HG02623 (cell line): ENCODE data around the gene UBE2I.

ENCODE experiments used
- ATAC-seq: cut with Tn5 transposase; IDR thresholded peaks from one replicate; pipeline ENCODE4 v1.9.1; 2021; ENCODE audit warnings: moderate library complexity; ENCODE audit not compliant: unreplicated experiment

UBE2I gene

GRCh38 chr16:1312467-1312816 is 3.0 kb downstream of the UBE2I start:
- no peak for ATAC-seq

GRCh38 chr16:1312903-1313302 is 3.5 kb downstream of the UBE2I start:
- ATAC-seq: no peak

- ATAC-seq: no peak
Measured at GRCh38 chr16:1313721-1314369, 4.4 kb downstream of the UBE2I start.

GRCh38 chr16:1314399-1315068 is 5.1 kb downstream of the UBE2I start:
- ATAC-seq: no peak

GRCh38 chr16:1315081-1316032 is 5.9 kb downstream of the UBE2I start:
- no peak for ATAC-seq

- ATAC-seq: no peak
Measured at GRCh38 chr16:1316033-1316405, 6.6 kb downstream of the UBE2I start.

GRCh38 chr16:1317479-1318267 is 8.2 kb downstream of the UBE2I start:
- no peak for ATAC-seq

- ATAC-seq: no peak
Measured at GRCh38 chr16:1318268-1318545, 8.8 kb downstream of the UBE2I start.

GRCh38 chr16:1319041-1319440 is 9.6 kb downstream of the UBE2I start:
- ATAC-seq: no peak

GRCh38 chr16:1320097-1320496 is 10.7 kb downstream of the UBE2I start:
- ATAC-seq: no peak

- no peak for ATAC-seq
Measured at GRCh38 chr16:1320658-1321240, 11.3 kb downstream of the UBE2I start.

- ATAC-seq: no peak
Measured at GRCh38 chr16:1322407-1322806, 13.0 kb downstream of the UBE2I start.

- no peak for ATAC-seq
Measured at GRCh38 chr16:1323296-1324239, 14.1 kb downstream of the UBE2I start.

GRCh38 chr16:1324286-1324826 is 14.9 kb downstream of the UBE2I start:
- ATAC-seq: no peak

GRCh38 chr16:1325261-1325660 is 15.8 kb downstream of the UBE2I start:
- no peak for ATAC-seq

GRCh38 chr16:1325673-1326371 is 16.4 kb downstream of the UBE2I start:
- no peak for ATAC-seq

- ATAC-seq: no peak
Measured at GRCh38 chr16:1326391-1326790, 17.0 kb downstream of the UBE2I start.

- ATAC-seq: no peak
Measured at GRCh38 chr16:1326946-1327618, 17.6 kb downstream of the UBE2I start.

GRCh38 chr16:1327619-1327947 is 18.1 kb downstream of the UBE2I start:
- ATAC-seq: no peak
